ENCODE measurements around the gene RNF121.

The RNF121 gene

DNA sequence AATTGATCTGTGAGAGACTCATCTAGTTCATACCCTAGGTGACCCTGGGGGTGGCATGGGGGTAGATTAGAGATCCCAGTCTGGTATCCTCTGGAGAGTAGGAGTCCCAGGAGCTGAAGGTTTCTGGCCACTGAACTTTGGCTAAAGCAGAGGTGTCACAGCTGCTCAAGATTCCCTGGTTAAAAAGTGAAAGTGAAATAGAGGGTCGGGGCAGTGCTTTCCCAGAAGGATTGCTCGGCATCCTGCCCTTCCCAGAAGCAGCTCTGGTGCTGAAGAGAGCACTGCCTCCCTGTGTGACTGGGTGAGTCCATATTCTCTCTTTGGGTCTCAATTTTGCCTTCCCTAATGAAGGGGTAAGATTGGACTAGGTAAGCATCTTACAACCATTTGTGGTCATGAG, 70.5 kb downstream of the RNF121 start:
- TF ChIP-seq, protein P1, sequence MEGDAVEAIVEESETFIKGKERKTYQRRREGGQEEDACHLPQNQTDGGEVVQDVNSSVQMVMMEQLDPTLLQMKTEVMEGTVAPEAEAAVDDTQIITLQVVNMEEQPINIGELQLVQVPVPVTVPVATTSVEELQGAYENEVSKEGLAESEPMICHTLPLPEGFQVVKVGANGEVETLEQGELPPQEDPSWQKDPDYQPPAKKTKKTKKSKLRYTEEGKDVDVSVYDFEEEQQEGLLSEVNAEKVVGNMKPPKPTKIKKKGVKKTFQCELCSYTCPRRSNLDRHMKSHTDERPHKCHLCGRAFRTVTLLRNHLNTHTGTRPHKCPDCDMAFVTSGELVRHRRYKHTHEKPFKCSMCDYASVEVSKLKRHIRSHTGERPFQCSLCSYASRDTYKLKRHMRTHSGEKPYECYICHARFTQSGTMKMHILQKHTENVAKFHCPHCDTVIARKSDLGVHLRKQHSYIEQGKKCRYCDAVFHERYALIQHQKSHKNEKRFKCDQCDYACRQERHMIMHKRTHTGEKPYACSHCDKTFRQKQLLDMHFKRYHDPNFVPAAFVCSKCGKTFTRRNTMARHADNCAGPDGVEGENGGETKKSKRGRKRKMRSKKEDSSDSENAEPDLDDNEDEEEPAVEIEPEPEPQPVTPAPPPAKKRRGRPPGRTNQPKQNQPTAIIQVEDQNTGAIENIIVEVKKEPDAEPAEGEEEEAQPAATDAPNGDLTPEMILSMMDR (conservative IDR thresholded peaks at IDR 0.05; ENCODE audit: low read depth) = no peak
- DNase-seq (ENCODE audit: low spot score) = no peak
- POLR2A ChIA-PET (ENCODE audit: low non-redundant PET) = interaction anchor here (1.1 kb wide), 1 partner anchor 146 kb away, joined by 3 read pairs; no protein-coding TSS in a partner anchor
- peak overlapping the region; percentile 56 for H3K27ac ChIP-seq
- CTCF ChIA-PET = no interaction called here

DNA sequence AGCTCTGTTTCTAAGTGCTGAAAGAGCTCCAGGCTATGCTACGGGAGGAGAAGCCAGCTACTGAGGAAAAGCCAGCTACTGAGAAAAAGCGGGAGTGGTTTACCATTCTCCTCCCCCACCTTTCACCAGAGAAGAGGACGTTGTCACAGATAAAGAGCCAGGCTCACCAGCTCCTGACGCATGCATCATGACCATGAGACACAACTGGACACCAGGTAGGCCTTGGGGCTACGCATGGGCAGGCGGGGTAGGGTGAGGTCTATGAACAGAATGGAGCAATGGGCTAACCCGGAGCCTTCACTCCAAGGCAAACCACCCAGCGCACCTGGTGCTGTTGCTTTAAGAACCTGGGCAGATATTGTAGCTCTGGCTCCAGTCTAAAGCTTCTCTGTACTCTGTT, 71.0 kb downstream of the RNF121 start:
- peak overlapping the region; percentile 56 for H3K27ac ChIP-seq

DNA sequence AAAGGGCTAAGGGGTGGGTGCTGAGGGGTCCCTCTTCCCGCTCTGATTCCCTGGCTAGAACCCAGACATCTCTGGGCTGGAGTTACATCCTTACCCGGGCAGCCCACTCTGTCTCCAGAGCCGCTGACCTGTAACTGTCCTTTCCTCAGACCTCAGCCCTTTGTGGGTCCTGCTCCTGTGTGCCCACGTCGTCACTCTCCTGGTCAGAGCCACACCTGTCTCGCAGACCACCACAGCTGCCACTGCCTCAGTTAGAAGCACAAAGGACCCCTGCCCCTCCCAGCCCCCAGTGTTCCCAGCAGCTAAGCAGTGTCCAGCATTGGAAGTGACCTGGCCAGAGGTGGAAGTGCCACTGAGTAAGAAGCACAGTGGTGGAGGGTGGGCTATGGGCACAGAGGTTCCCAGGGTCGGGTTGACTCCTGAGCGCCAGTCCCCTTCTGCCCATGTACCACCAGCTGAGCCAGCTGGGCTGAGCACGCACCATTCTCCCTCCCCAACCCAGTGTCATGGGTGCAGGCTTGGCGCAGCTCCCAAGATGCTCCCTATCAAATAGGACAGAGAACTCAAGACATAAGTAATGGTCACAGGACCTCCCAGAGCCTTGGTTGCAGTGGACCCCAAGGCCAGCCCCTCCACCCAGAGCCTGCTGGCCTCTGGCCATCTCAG, 71.5 kb downstream of the RNF121 start:
- CTCF ChIA-PET = interaction anchor here (0.5 to 1.4 kb wide), 3 partner anchors 10 to 25 kb away, joined by 3 to 4 read pairs (median 4); no protein-coding TSS in a partner anchor
- TF ChIP-seq, protein P1 (conservative IDR thresholded peaks at IDR 0.05; ENCODE audit: low read depth) = no peak
- POLR2A ChIA-PET (ENCODE audit: low non-redundant PET) = interaction anchor here (1.1 kb wide), 1 partner anchor 145 kb away, joined by 3 read pairs; no protein-coding TSS in a partner anchor
- DNase-seq (ENCODE audit: low spot score) = no peak
- H3K27ac ChIP-seq = peak overlapping the region; percentile 56

More for the DNA sequence above, 71.0 kb downstream of the RNF121 start:
- CTCF ChIA-PET = interaction anchor here (0.5 kb wide), 1 partner anchor 11 kb away, joined by 3 read pairs; no protein-coding TSS in a partner anchor
- no peak for DNase-seq (ENCODE audit: low spot score)
- POLR2A ChIA-PET (ENCODE audit: low non-redundant PET) = interaction anchor here (1.1 kb wide), 1 partner anchor 146 kb away, joined by 3 read pairs; no protein-coding TSS in a partner anchor
- TF ChIP-seq, protein P1 (conservative IDR thresholded peaks at IDR 0.05; ENCODE audit: low read depth) = no peak

DNA sequence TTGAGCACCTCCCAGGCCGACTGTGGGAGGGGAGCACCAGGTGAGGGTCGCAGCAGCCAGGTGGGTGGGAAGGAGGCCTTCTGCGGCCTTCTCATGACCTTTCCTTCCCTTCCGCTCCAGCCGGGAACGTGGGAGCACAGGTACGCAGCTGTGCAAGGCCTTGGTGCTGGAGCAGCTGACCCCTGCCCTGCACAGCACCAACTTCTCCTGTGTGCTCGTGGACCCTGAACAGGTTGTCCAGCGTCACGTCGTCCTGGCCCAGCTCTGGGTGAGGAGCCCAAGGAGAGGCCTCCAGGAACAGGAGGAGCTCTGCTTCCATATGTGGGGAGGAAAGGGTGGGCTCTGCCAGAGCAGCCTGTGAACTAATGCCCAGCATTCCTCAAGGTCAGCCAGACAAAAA, 72.4 kb downstream of the RNF121 start:
- TF ChIP-seq, protein P1 (conservative IDR thresholded peaks at IDR 0.05; ENCODE audit: low read depth) = no peak
- peak overlapping the region; percentile 56 for H3K27ac ChIP-seq
- CTCF ChIA-PET = interaction anchor here (0.5 to 1.4 kb wide), 3 partner anchors 22 to 193 kb away, joined by 4 read pairs; no protein-coding TSS in a partner anchor
- POLR2A ChIA-PET (ENCODE audit: low non-redundant PET) = no interaction called here
- no peak for DNase-seq (ENCODE audit: low spot score)

DNA sequence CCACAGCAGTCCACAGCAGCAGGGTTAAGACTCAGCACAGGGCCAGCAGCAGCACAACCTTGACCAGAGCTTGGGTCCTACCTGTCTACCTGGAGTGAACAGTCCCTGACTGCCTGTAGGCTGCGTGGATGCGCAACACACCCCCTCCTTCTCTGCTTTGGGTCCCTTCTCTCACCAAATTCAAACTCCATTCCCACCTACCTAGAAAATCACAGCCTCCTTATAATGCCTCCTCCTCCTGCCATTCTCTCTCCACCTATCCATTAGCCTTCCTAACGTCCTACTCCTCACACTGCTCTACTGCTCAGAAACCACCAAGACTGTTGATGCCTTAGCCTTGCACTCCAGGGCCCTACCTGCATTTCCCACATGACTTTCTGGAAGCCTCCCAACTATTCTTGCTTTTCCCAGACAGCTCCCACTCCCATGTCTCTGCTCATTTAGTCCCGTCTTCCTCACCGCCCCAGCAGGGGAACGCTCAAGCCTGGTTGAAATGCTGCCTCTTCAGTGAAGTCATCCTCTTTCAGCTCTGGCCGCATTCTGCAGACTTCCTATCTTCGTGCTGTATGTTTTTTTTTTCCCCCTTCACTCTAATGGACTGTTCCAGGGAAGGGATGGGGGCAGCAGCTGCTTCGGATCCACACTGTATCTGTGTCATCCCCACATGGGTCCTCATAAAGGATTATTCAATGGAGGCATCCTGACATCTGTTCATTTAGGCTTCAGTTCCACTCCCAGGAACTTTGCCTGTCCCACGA, 73.2 kb downstream of the RNF121 start:
- POLR2A ChIA-PET (ENCODE audit: low non-redundant PET) = no interaction called here
- TF ChIP-seq, protein P1 (conservative IDR thresholded peaks at IDR 0.05; ENCODE audit: low read depth) = no peak
- CTCF ChIA-PET = no interaction called here
- DNase-seq (ENCODE audit: low spot score) = no peak
- peak overlapping the region; percentile 56 for H3K27ac ChIP-seq

Measured in RWPE1 (cell line).